HL-60 (cell line): Measurements from ENCODE around the gene CNTROB.

Experiments
- DNase-seq, 2 experiments: peaks; one replicate each; pipeline ENCODE4 v3.0.0-alpha.2; 2010 to 2020; ENCODE audit warnings: low read depth in 1 of 2, low spot score in 1 of 2
- H3K27ac ChIP-seq: fragments of 250-450 bp; sonication (Bioruptor Pico); replicated peaks from 2 replicates; pipeline ENCODE4 v1.5.1; 2020; ENCODE audit warnings: mild to moderate bottlenecking, moderate library complexity
- H3K27me3 ChIP-seq: fragments of 250-450 bp; sonication (Bioruptor Pico); 2 replicates; pipeline ENCODE4 v1.5.1; 2021; ENCODE audit warnings: mild to moderate bottlenecking, moderate library complexity; ENCODE audit not compliant: insufficient read depth, poor library complexity, severe bottlenecking
- H3K4me3 ChIP-seq: replicated peaks from 2 replicates; pipeline ENCODE4 v1.5.1; 2011; ENCODE audit warnings: mild to moderate bottlenecking, control low read depth, low read length; ENCODE audit not compliant: insufficient read depth
- CTCF ChIP-seq: IDR thresholded peaks from one replicate; pipeline ENCODE4 v1.5.1; 2011; ENCODE audit warnings: low read length, control low read depth, inconsistent platforms; ENCODE audit not compliant: insufficient read depth
- GABPA ChIP-seq: IDR thresholded peaks from 2 replicates; pipeline ENCODE4 v1.6.1; 2012; ENCODE audit warnings: low read depth
- POLR2AphosphoS5 ChIP-seq: IDR thresholded peaks from 2 replicates; pipeline ENCODE4 v1.6.1; 2012; ENCODE audit warnings: low read depth
- REST ChIP-seq: IDR thresholded peaks from 2 replicates; pipeline ENCODE4 v1.6.1; 2012; ENCODE audit warnings: low read depth; ENCODE audit not compliant: insufficient replicate concordance
- SPI1 ChIP-seq: IDR thresholded peaks from 2 replicates; pipeline ENCODE4 v1.6.1; 2012; ENCODE audit warnings: low read depth, mild to moderate bottlenecking, borderline replicate concordance

The CNTROB gene

DNA sequence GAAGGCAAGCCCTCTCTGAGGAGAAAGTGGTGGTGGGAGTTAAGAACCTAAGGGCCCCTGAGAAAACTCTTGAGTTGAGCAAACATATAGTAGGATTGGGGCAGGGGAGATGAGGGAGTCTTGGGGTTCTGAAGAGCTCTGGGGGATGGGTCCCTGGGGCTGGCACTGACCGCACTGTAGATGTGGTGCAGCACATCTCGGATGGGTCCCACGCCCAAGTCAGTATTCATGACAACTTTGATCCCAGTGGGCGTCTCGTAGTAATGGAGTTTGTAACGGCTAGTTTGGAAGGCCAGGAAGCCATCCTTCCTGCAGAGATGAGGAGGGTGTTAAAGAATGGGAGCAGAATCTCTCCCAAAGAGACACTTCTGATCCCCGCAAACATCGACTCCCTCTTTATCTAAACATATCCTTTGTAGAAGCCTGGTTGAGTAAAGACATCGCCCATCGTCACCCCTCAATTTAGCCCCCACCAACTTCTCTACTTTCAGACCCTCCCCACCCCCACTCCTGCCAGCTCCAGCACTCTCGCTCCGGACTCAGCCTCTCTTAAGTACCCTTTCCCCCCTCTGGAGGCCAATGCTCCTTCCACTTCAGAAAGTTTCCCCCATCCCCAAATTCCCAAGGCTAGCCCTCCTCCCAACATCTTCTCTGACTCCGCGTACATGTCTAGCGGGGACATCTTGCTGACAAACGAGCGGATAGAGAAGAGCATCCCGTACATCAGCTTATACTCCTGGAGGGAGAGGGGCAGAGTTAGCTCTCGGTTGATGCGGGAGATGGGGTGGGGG, 970 bp upstream of the CNTROB start:
- H3K4me3 ChIP-seq, result peak overlapping the region; percentile 77
- no peak for DNase-seq
- peak overlapping the region; percentile 89 for H3K27ac ChIP-seq
- TF ChIP-seq POLR2AphosphoS5 (no peak), SPI1 (no peak), CTCF (no peak), GABPA (no peak), REST (no peak)
- no peaks in the 10 kb centered on the region for H3K27me3 ChIP-seq

DNA sequence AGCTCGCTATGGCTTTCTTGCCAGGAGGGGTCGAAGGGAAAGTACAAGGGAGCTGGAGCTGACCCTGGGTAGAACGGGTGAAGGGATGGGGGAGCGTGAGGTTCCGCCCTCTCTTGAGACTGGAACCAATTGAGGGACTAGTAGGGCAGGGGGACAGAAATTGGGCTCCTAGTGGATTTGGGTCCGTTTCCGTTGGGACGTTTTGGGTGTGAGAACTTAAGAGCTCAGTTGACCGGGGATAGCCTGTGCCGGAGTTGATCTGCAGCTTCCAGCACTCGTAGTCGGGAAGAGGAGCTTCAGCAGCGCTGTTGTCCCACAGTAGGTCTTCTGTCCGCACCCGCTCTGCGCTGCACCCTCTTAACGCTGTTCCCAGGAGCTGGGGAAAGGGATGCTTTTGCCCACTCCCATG, 481 bp downstream of the CNTROB start:
- H3K27me3 ChIP-seq, result no peaks in the 10 kb centered on the region
- DNase-seq, result peak in 1 of 2 experiments; percentile 7
- peak overlapping the region; percentile 61 for H3K4me3 ChIP-seq
- TF ChIP-seq CTCF (no peak), POLR2AphosphoS5 (no peak), SPI1 (no peak), GABPA (no peak), REST (no peak)
- peak overlapping the region; percentile 89 for H3K27ac ChIP-seq

DNA sequence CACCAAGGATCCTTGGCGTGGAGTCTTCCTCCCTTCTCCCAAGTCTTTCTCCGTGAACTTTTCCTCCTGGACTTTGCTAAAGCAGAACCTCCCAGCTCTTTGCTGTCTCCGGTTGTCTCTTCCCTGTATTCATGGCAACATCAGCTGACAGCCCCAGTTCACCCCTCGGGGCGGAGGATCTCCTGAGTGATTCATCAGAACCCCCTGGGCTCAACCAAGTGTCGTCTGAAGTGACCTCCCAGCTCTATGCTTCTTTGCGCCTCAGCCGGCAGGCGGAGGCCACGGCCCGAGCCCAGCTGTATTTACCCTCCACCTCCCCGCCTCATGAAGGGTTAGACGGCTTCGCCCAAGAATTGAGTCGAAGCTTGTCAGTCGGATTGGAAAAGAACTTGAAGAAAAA, 943 bp downstream of the CNTROB start:
- DNase-seq, result peak; percentile 29 to 33
- no peaks in the 10 kb centered on the region for H3K27me3 ChIP-seq
- H3K4me3 ChIP-seq, result peak overlapping the region; percentile 61
- H3K27ac ChIP-seq, result peak overlapping the region; percentile 89
- TF ChIP-seq POLR2AphosphoS5 (no peak), CTCF (no peak), REST (no peak), SPI1 (no peak), GABPA (no peak)
